NCI-H146 treated with DMSO at 0.1 percent for 48 hours (cell line): ENCODE measurements around the gene COL7A1.

Source experiments
- DNase-seq: peaks from one replicate; lab custom pipeline; 2025; ENCODE audit not compliant: unreplicated experiment; lab: John Stamatoyannopoulos, UW

Gene COL7A1

GRCh38 chr3:48592519-48593087 is 2.5 kb downstream of the COL7A1 start:
- no peak for DNase-seq

GRCh38 chr3:48591886-48592518 is 3.1 kb downstream of the COL7A1 start:
- no peak for DNase-seq

- no peak for DNase-seq
These were observed 3.7 kb downstream of the COL7A1 start for GRCh38 chr3:48591436-48591835.

- no peak for DNase-seq
These were observed 6.9 kb downstream of the COL7A1 start for GRCh38 chr3:48588230-48588629.

- no peak for DNase-seq
These were observed 7.4 kb downstream of the COL7A1 start for GRCh38 chr3:48587686-48588085.

GRCh38 chr3:48585411-48585810 is 9.7 kb downstream of the COL7A1 start:
- no peak for DNase-seq

- no peak for DNase-seq
These were observed 10.3 kb downstream of the COL7A1 start for GRCh38 chr3:48584836-48585235.

GRCh38 chr3:48581621-48582481 is 13.3 kb downstream of the COL7A1 start:
- no peak for DNase-seq

GRCh38 chr3:48576647-48577046 is 18.5 kb downstream of the COL7A1 start:
- DNase-seq: no peak

- DNase-seq: no peak
These were observed 19.8 kb downstream of the COL7A1 start for GRCh38 chr3:48575366-48575765.

GRCh38 chr3:48573973-48574585 is 21.1 kb downstream of the COL7A1 start:
- no peak for DNase-seq

- no peak for DNase-seq
These were observed 22.6 kb downstream of the COL7A1 start for GRCh38 chr3:48572517-48572916.

GRCh38 chr3:48571938-48572337 is 23.2 kb downstream of the COL7A1 start:
- DNase-seq: no peak

- no peak for DNase-seq
These were observed 25.2 kb downstream of the COL7A1 start for GRCh38 chr3:48569808-48570450.

- no peak for DNase-seq
These were observed 25.7 kb downstream of the COL7A1 start for GRCh38 chr3:48569400-48569799.

- no peak for DNase-seq
These were observed 26.7 kb downstream of the COL7A1 start for GRCh38 chr3:48568476-48568875.

GRCh38 chr3:48567500-48567899 is 27.6 kb downstream of the COL7A1 start:
- no peak for DNase-seq

GRCh38 chr3:48567090-48567489 is 28.0 kb downstream of the COL7A1 start:
- DNase-seq: no peak

- DNase-seq: no peak
These were observed 28.7 kb downstream of the COL7A1 start for GRCh38 chr3:48566401-48566760.

- DNase-seq: no peak
These were observed 29.3 kb downstream of the COL7A1 start for GRCh38 chr3:48565591-48566400.
